ENCODE data around the gene WBP11.

DNA sequence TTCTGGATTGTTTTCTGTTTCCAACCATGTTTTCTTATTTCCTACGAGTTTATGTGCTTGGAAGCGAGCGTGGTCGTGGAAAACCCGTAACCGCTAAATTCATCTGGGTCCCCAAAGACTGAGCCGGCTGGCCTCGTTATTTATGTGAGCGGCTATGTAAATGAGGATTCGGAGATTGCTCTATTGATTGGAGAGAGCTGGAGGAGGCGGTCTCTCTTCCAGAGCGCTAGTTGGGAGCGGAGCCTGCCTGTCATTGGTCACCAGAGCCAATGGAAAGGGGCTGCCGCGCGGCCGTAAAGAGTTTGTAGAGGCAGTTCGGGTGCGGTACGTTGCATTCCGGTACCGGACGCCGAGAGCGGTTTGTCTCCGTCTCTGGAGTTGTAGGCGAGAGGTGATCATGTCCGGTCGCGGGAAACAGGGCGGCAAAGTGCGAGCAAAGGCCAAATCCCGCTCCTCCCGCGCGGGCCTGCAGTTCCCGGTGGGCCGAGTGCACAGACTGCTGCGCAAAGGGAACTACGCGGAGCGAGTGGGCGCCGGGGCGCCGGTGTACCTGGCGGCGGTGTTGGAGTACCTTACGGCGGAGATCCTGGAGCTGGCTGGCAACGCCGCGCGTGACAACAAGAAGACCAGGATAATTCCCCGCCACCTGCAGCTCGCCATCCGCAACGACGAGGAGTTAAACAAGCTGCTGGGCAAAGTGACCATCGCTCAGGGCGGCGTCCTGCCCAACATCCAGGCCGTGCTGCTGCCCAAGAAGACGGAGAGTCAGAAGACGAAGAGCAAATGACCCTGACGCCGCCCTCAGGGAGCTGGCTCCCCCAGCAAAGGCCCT, 29.0 kb downstream of the WBP11 start:
- TF ChIP-seq HNF4G (IDR thresholded peaks at IDR 0.05; ENCODE audit: borderline replicate concordance, low read depth, low read length), result no peak
- TF ChIP-seq HNF4G (CRISPR knock-in tag; IDR thresholded peaks at IDR 0.05; ENCODE audit: borderline replicate concordance, low read depth), result no peak
- TF ChIP-seq ZC3H4 (CRISPR knock-in tag; IDR thresholded peaks at IDR 0.05; ENCODE audit: borderline replicate concordance), result no peak
- TF ChIP-seq, protein P1, sequence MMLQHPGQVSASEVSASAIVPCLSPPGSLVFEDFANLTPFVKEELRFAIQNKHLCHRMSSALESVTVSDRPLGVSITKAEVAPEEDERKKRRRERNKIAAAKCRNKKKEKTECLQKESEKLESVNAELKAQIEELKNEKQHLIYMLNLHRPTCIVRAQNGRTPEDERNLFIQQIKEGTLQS (CRISPR knock-in tag; IDR thresholded peaks at IDR 0.05), result no peak
- TF ChIP-seq ZSCAN25 (CRISPR knock-in tag; IDR thresholded peaks at IDR 0.05), result no peak
- TF ChIP-seq, protein P2, sequence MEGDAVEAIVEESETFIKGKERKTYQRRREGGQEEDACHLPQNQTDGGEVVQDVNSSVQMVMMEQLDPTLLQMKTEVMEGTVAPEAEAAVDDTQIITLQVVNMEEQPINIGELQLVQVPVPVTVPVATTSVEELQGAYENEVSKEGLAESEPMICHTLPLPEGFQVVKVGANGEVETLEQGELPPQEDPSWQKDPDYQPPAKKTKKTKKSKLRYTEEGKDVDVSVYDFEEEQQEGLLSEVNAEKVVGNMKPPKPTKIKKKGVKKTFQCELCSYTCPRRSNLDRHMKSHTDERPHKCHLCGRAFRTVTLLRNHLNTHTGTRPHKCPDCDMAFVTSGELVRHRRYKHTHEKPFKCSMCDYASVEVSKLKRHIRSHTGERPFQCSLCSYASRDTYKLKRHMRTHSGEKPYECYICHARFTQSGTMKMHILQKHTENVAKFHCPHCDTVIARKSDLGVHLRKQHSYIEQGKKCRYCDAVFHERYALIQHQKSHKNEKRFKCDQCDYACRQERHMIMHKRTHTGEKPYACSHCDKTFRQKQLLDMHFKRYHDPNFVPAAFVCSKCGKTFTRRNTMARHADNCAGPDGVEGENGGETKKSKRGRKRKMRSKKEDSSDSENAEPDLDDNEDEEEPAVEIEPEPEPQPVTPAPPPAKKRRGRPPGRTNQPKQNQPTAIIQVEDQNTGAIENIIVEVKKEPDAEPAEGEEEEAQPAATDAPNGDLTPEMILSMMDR (CRISPR knock-in tag; IDR thresholded peaks at IDR 0.05), result no peak
- TF ChIP-seq MXD4 (CRISPR knock-in tag; IDR thresholded peaks at IDR 0.05), result no peak
- TF ChIP-seq ELF1 (CRISPR knock-in tag; IDR thresholded peaks at IDR 0.05), result no peak
- TF ChIP-seq AHR (CRISPR knock-in tag; IDR thresholded peaks at IDR 0.05), result no peak
- TF ChIP-seq ZNF274 (CRISPR knock-in tag; IDR thresholded peaks at IDR 0.05), result no peak
- TF ChIP-seq GATAD2A (CRISPR knock-in tag; IDR thresholded peaks at IDR 0.05), result no peak
- TF ChIP-seq ZIK1 (CRISPR knock-in tag; IDR thresholded peaks at IDR 0.05; ENCODE audit: borderline replicate concordance, low read depth), result no peak
- TF ChIP-seq HDAC2 (CRISPR knock-in tag; IDR thresholded peaks at IDR 0.05), result no peak
- TF ChIP-seq, protein P3, sequence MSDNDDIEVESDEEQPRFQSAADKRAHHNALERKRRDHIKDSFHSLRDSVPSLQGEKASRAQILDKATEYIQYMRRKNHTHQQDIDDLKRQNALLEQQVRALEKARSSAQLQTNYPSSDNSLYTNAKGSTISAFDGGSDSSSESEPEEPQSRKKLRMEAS (IDR thresholded peaks at IDR 0.05), result no peak
- no peak for TF ChIP-seq ZNF747 (CRISPR knock-in tag; IDR thresholded peaks at IDR 0.05; ENCODE audit: borderline replicate concordance)
